WI38 (cell line): ENCODE results near the gene SAP30L.
A peak's percentile ranks its signal among the peaks of the same experiment; 100 is the strongest.

ENCODE experiments used
- H3K4me3 ChIP-seq: 2 replicates; pipeline ENCODE4 v1.5.1; 2011; ENCODE audit warnings: low read depth, mild to moderate bottlenecking, control low read depth, low read length
- CTCF ChIP-seq: IDR thresholded peaks from 2 replicates; pipeline ENCODE4 v1.5.1; 2012; ENCODE audit warnings: low read depth, mild to moderate bottlenecking, control low read depth, low read length

Gene SAP30L

DNA sequence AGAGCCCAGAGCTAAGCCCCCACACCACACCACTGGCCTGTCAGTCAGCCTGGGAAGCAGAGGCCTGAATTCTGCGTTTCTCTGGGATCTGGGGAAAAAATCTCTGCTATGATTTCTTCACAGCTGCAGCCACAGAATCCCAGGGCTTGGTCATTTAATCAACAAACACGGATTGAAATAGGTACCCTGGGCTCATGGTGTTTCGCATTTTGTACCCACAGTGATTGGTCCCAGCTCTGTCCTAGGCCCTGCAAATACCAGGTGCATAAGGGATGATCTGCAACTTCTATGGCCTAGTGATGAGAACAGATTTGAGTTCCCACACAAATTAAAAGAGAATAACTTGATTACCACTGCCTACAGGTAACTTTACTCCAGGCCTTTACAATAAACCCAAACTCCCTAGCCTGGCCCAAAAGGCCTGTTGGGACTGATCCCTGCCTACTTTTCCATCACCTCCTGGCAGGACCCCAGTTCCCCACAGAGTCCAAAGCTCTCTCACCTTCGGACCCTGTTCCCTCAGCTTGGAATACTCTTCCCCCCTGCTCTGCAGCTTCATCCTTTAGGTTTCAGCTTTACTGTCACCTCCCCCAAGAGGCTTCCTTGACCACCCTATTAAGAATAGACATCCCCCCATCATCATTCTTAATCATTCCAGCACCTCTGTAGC lies 14.7 kb upstream of the SAP30L start:
- no peak overlapping the region for H3K4me3 ChIP-seq
- no peak for TF ChIP-seq CTCF

DNA sequence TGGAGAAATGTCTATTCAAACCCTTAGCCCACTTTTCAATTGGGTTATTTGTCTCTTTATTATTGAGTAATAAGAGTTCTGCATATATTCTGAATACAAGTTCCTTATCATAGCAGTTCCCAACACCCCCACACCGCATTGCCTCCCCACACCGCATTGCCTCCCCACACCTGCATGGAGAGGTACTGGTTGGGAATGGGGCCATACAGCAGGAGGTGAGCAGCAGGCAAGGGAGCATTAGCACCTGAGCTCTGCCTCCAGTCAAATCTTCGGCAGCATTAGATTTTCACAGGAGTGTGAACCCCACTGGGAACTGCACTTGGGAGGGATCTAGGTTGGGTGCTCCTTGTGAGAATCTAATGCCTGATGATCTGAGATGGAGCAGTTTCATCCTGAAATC lies 10.6 kb upstream of the SAP30L start:
- TF ChIP-seq CTCF, result no peak
- no peak overlapping the region for H3K4me3 ChIP-seq

GRCh38 chr5:154437281-154437965 lies 8.4 kb upstream of the SAP30L start:
- no peak overlapping the region for H3K4me3 ChIP-seq
- no peak for TF ChIP-seq CTCF

GRCh38 chr5:154440540-154440939 lies 5.3 kb upstream of the SAP30L start:
- no peak for TF ChIP-seq CTCF
- no peak overlapping the region for H3K4me3 ChIP-seq

DNA sequence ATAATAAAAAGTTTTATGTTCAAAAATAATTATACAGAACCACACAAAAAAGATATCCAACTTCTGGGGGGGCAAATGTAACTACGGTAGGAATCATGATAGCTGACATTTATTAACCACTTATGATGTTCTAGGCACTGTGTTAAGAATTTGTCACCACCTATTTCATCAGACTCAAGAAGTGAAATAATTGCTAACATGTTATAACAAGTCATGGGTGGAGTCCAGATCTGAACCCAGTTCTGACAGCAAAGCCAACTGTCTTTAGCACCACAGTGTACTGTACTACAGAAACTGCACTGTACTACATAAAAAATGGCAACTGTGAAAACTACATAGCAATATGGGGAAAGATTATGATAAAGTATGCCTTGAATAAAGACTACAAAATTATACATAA lies 3.0 kb upstream of the SAP30L start:
- no peak overlapping the region for H3K4me3 ChIP-seq
- TF ChIP-seq CTCF, result no peak

DNA sequence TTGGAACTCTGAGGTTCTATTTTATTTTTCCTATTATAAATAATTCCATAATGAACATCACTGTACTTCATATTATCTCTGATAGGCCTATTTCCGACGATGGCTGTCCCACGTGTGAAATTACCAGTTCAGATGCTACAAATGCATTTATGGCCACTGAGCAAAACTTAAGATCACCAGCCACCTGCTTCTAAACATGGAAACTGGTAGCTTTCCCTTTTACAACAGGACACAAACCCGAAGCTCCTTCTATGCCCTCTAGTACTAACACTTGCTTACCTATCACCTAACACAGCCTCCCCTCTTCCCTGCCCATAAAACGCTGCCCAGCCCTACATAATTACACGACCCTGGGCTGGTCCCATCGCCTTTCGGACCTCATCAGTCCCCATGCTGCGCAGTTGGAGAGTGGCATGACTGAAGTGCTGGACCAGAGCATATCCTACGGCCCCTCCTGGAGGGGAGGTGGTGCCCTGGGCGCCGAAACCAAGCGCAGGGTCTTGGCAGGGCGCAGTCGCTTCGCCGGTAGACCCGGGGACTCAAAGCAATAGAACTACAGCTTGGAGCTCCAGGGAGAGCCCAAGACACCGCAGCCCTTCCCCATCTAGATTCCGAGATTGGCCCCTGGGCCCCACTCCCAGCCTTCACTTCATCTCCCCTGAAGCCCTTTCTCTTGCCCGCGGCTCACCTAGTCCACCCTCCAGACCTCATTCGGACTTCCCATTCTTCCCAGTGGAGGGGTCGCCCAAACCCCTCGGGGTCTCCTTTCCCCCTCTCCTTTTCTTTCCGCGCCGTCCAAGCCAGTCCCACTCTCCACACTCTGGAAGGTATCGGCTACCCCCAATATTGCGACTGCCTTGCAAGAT lies 1.0 kb upstream of the SAP30L start:
- no peak for TF ChIP-seq CTCF
- peak overlapping the region; percentile 76 for H3K4me3 ChIP-seq
